SK-N-MC (cell line): Measurements from ENCODE around the gene EGLN1.

ENCODE experiments used
- EZH2 ChIP-seq: fragments of 200-600 bp; sonication (generic); IDR thresholded peaks from one replicate; pipeline ENCODE4 v1.6.1; 2017; ENCODE audit warnings: antibody characterized with exemption
- POLR2AphosphoS5 ChIP-seq: IDR thresholded peaks from 2 replicates; pipeline ENCODE4 v1.6.1; 2012; ENCODE audit warnings: mild to moderate bottlenecking, low read depth, low read length, borderline replicate concordance

DNA sequence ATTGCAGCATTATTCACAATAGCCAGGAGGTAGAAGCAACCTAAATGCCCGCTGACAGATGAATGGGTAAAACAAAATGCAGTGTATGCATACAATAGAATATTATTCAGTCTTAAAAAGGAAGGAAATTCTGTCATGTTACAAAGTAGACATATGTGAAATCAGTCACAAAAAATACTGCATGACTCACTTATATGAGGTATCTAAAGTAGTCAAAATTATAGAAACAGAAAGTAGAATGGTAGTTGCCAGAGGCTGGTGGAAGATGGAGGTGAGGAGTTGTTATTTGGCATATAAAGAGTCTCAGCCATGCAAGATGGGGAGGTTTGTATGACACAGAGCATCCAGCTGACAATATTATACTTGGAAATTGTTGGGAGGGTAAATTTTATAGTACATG lies 43.0 kb upstream of the EGLN1 start:
- TF ChIP-seq POLR2AphosphoS5 (no peak), EZH2 (no peak)
